ENCODE data around the gene SLC22A23. TPM values are rescaled to one million over a fixed set of nuclear protein-coding genes. Genes with fewer than 3 reads are reported as not detected.

The SLC22A23 gene
- total and polyA plus RNA-seq, 7 donors = 8.1 to 18.7 (median 12.0) TPM

- TF ChIP-seq EP300 (IDR thresholded peaks at IDR 0.05) = no peak
- no peak for TF ChIP-seq POLR2A (IDR thresholded peaks at IDR 0.05)
- no peak for TF ChIP-seq POLR2AphosphoS5 (IDR thresholded peaks at IDR 0.05)
- no peak for TF ChIP-seq CTCF (IDR thresholded peaks at IDR 0.05)
- Histone ChIP-seq H3K9me3 (no peaks in the 10 kb centered on the region), H3K27ac (no peak overlapping the region), H3K4me1 (peaks cover 0 to 35% (median 32%) of the 10 kb centered on the region in 4 donors), H3K27me3 (no peaks in the 10 kb centered on the region), H3K4me3 (no peak overlapping the region), H3K36me3 (peaks cover 0 to 14% (median 0%) of the 10 kb centered on the region in 4 donors)
- no peak for DNase-seq
- intact Hi-C loops (cut with DNase I) = no loop called here
- WGBS, 2 donors = 84 to 87% methylated on average over 3 of the region's 3 CpGs
These were observed 133.7 kb downstream of the SLC22A23 start for GRCh38 chr6:3323148-3323547.

- Histone ChIP-seq H3K27ac (no peak overlapping the region), H3K9me3 (no peaks in the 10 kb centered on the region)
These were observed 134.4 kb downstream of the SLC22A23 start for GRCh38 chr6:3322366-3322890.

GRCh38 chr6:3321875-3322274 lies 135.0 kb downstream of the SLC22A23 start:
- Histone ChIP-seq H3K4me3 (no peak overlapping the region), H3K4me1 (peaks cover 0 to 30% (median 27%) of the 10 kb centered on the region in 4 donors), H3K9me3 (no peaks in the 10 kb centered on the region), H3K27ac (no peak overlapping the region), H3K36me3 (peaks cover 0 to 14% (median 0%) of the 10 kb centered on the region in 4 donors), H3K27me3 (no peaks in the 10 kb centered on the region)
- DNase-seq = no peak
- WGBS, 2 donors = 74 to 86% methylated on average over 8 of the region's 8 CpGs
- no peak for TF ChIP-seq EP300 (IDR thresholded peaks at IDR 0.05)
- TF ChIP-seq POLR2A (IDR thresholded peaks at IDR 0.05) = no peak
- no peak for TF ChIP-seq POLR2AphosphoS5 (IDR thresholded peaks at IDR 0.05)
- no peak for TF ChIP-seq CTCF (IDR thresholded peaks at IDR 0.05)
- intact Hi-C loops (cut with DNase I) = no loop called here

More at GRCh38 chr6:3322366-3322890, 134.4 kb downstream of the SLC22A23 start:
- DNase-seq = no peak
- TF ChIP-seq POLR2A (IDR thresholded peaks at IDR 0.05) (no peak), POLR2AphosphoS5 (IDR thresholded peaks at IDR 0.05) (no peak), CTCF (IDR thresholded peaks at IDR 0.05) (no peak), EP300 (IDR thresholded peaks at IDR 0.05) (no peak)
- peaks cover 0 to 35% (median 32%) of the 10 kb centered on the region in 4 donors for H3K4me1 ChIP-seq
- no peaks in the 10 kb centered on the region for H3K27me3 ChIP-seq
- intact Hi-C loops (cut with DNase I) = no loop called here
- no peak overlapping the region for H3K4me3 ChIP-seq
- WGBS, 2 donors = 93 to 94% methylated on average over 14 of the region's 14 CpGs
- peaks cover 0 to 14% (median 0%) of the 10 kb centered on the region in 4 donors for H3K36me3 ChIP-seq

- no peak for TF ChIP-seq POLR2AphosphoS5 (IDR thresholded peaks at IDR 0.05)
- TF ChIP-seq POLR2A (IDR thresholded peaks at IDR 0.05) = no peak
- TF ChIP-seq EP300 (IDR thresholded peaks at IDR 0.05) = no peak
- TF ChIP-seq CTCF (IDR thresholded peaks at IDR 0.05) = no peak
- Histone ChIP-seq H3K27me3 (no peaks in the 10 kb centered on the region), H3K36me3 (peaks cover 0 to 14% (median 0%) of the 10 kb centered on the region in 4 donors), H3K9me3 (no peaks in the 10 kb centered on the region), H3K4me1 (peaks cover 0 to 22% (median 20%) of the 10 kb centered on the region in 4 donors), H3K27ac (no peak overlapping the region), H3K4me3 (no peak overlapping the region)
- no peak for DNase-seq
- WGBS, 2 donors = 92 to 96% methylated on average over 11 of the region's 11 CpGs
- intact Hi-C loops (cut with DNase I) = no loop called here
These were observed 135.8 kb downstream of the SLC22A23 start for GRCh38 chr6:3321042-3321441.

Measured in sigmoid colon (tissue), 7 donors.